ENCODE results near the gene DNM3. TPM values are rescaled to one million over a fixed set of nuclear protein-coding genes. Genes with fewer than 3 reads are reported as not detected.

Gene DNM3
- total RNA-seq, 1 experiment from 2014 or later, result 0.11 TPM

- ChIA-PET CTCF (no interaction called here), POLR2A (no interaction called here)
- BruUV-seq (replicated peaks), result no TSS peak
- Mint-ChIP-seq H3K27me3 (ENCODE audit: insufficient read depth, unreplicated experiment) (peaks cover 10% of the 10 kb centered on the region), H3K36me3 (ENCODE audit: insufficient read depth, unreplicated experiment) (no peaks in the 10 kb centered on the region), H3K4me1 (ENCODE audit: low read depth, unreplicated experiment) (no peaks in the 10 kb centered on the region), H3K9me3 (ENCODE audit: unreplicated experiment) (no peaks in the 10 kb centered on the region), H3K4me3 (ENCODE audit: unreplicated experiment) (no peak overlapping the region), H3K27ac (ENCODE audit: unreplicated experiment) (no peak overlapping the region)
- DNase-seq, result no peak
- TF ChIP-seq CTCF (IDR thresholded peaks at IDR 0.05; ENCODE audit: insufficient read depth in 1 of 2, low read depth in 1 of 2, low read length in 1 of 2, severe bottlenecking in 1 of 2, unreplicated experiment in 1 of 2), result no peak
- no peaks in the 10 kb centered on the region for H3K4me1 ChIP-seq
- H3K9me3 ChIP-seq, result no peaks in the 10 kb centered on the region
- no peaks in the 10 kb centered on the region for H3K27me3 ChIP-seq (replicated peaks; ENCODE audit: control insufficient read depth, insufficient read depth, low read length)
- H3K36me3 ChIP-seq (ENCODE audit: control insufficient read depth, insufficient read depth, low read length), result no peaks in the 10 kb centered on the region
- intact Hi-C loops (cut with micrococcal nuclease; ENCODE audit: unreplicated experiment), result no loop called here
- H3K4me3 ChIP-seq (ENCODE audit: low read depth, low read length), result no peak overlapping the region
These were observed 32.4 kb downstream of the DNM3 start for GRCh38 chr1:171873664-171874063.

- Mint-ChIP-seq H3K9me3 (ENCODE audit: unreplicated experiment) (no peaks in the 10 kb centered on the region), H3K4me1 (ENCODE audit: low read depth, unreplicated experiment) (no peaks in the 10 kb centered on the region), H3K4me3 (ENCODE audit: unreplicated experiment) (no peak overlapping the region), H3K36me3 (ENCODE audit: insufficient read depth, unreplicated experiment) (no peaks in the 10 kb centered on the region), H3K27ac (ENCODE audit: unreplicated experiment) (no peak overlapping the region), H3K27me3 (ENCODE audit: insufficient read depth, unreplicated experiment) (no peaks in the 10 kb centered on the region)
- no peak for DNase-seq
- BruUV-seq (replicated peaks), result no TSS peak
- Histone ChIP-seq H3K4me1 (no peaks in the 10 kb centered on the region), H3K36me3 (ENCODE audit: control insufficient read depth, insufficient read depth, low read length) (no peaks in the 10 kb centered on the region), H3K27me3 (replicated peaks; ENCODE audit: control insufficient read depth, insufficient read depth, low read length) (no peaks in the 10 kb centered on the region), H3K9me3 (no peaks in the 10 kb centered on the region), H3K4me3 (ENCODE audit: low read depth, low read length) (no peak overlapping the region)
- intact Hi-C loops (cut with micrococcal nuclease; ENCODE audit: unreplicated experiment), result no loop called here
- no peak for TF ChIP-seq CTCF (IDR thresholded peaks at IDR 0.05; ENCODE audit: insufficient read depth in 1 of 2, low read depth in 1 of 2, low read length in 1 of 2, severe bottlenecking in 1 of 2, unreplicated experiment in 1 of 2)
- ChIA-PET POLR2A (no interaction called here), CTCF (no interaction called here)
These were observed 36.4 kb downstream of the DNM3 start for GRCh38 chr1:171877701-171878100.

- Mint-ChIP-seq H3K36me3 (ENCODE audit: insufficient read depth, unreplicated experiment) (no peaks in the 10 kb centered on the region), H3K4me3 (ENCODE audit: unreplicated experiment) (no peak overlapping the region), H3K27me3 (ENCODE audit: insufficient read depth, unreplicated experiment) (no peaks in the 10 kb centered on the region), H3K9me3 (ENCODE audit: unreplicated experiment) (no peaks in the 10 kb centered on the region), H3K27ac (ENCODE audit: unreplicated experiment) (no peak overlapping the region), H3K4me1 (ENCODE audit: low read depth, unreplicated experiment) (no peaks in the 10 kb centered on the region)
- no peaks in the 10 kb centered on the region for H3K9me3 ChIP-seq
- no peaks in the 10 kb centered on the region for H3K4me1 ChIP-seq
- no peak for TF ChIP-seq CTCF (IDR thresholded peaks at IDR 0.05; ENCODE audit: insufficient read depth in 1 of 2, low read depth in 1 of 2, low read length in 1 of 2, severe bottlenecking in 1 of 2, unreplicated experiment in 1 of 2)
- H3K27me3 ChIP-seq (replicated peaks; ENCODE audit: control insufficient read depth, insufficient read depth, low read length), result no peaks in the 10 kb centered on the region
- H3K4me3 ChIP-seq (ENCODE audit: low read depth, low read length), result no peak overlapping the region
- POLR2A ChIA-PET, result no interaction called here
- no peaks in the 10 kb centered on the region for H3K36me3 ChIP-seq (ENCODE audit: control insufficient read depth, insufficient read depth, low read length)
- CTCF ChIA-PET, result no interaction called here
- intact Hi-C loops (cut with micrococcal nuclease; ENCODE audit: unreplicated experiment), result no loop called here
- DNase-seq, result no peak
- BruUV-seq (replicated peaks), result no TSS peak
These were observed 38.3 kb downstream of the DNM3 start for GRCh38 chr1:171879556-171879955.

Data from Caco-2 (cell line).